Renal pelvis (tissue), 4 donors: ENCODE measurements around the gene PCCA. TPM values are rescaled to one million over a fixed set of nuclear protein-coding genes. Genes with fewer than 3 reads are reported as not detected.

Experiments
- DNase-seq: peaks from one replicate; pipeline ENCODE4 v3.0.0-alpha.2; 2013
- polyA plus RNA-seq, 3 donors: library from polyadenylated mRNA; unstranded; fragments of 120-200 nt; gene quantifications; one replicate each; pipeline ENCODE4 v1.2.1, GENCODE V29; 2013; ENCODE audit not compliant: insufficient read length in 3 of 3

PCCA gene
- polyA plus RNA-seq, 3 donors, result 49.0 to 53.6 (median 51.0) TPM

DNA sequence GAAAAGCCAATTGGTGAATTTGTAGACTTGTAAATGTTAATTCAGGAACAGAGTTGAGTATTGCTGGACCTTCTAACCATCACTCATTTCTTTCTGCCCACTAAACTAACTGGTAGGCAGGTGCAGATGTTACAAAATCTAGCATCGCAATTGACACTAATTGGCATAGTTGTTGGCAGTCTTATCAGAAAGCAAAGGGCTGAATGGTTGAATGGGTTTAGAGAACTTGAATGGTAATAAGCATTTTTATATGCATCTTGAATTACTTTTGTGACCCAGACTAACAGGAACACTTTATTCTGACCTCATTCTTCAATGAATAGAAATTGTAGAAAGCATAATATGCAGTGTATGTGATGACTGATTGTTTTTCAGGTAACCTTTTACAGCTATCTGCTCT, 310.6 kb downstream of the PCCA start:
- no peak for DNase-seq

DNA sequence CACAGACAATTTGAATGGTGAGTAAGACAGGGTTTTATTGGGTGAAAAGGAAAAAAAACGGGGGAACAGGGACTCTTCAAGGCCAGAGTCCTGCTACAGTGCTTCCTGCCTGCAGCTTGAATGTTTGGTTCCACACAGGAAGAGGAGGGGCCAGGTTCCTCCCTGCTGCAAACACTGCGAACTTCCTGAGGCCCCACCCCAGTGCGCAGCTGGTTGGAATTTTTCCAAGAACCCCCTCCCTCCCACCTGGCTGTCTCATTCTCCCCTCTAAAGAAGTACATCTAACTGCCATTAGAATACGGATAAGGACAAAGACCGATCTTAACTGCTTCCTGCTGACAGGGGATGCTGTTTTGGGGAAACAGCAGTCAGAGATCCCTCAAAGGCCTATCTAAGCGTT, 314.8 kb downstream of the PCCA start:
- DNase-seq, result no peak

DNA sequence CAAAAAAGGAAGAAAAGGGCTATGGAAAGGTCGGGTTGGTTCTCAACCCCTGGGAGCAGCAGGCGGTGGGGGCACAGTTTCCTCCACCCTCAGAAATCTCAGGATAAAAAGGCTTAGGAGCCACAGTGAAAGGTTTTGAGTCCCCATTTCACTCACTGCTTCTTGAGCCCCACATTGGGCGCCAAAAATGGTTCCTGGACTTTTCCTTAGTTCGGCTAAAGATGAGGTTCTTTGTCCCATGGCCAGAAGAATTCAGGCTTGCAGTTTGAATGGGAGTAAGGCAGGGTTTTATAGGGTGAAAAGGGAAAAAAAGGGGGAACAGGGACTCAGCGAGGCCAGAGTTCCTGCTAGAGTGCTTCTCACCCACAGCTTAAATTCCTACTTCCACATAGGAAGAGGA, 320.2 kb downstream of the PCCA start:
- no peak for DNase-seq

DNA sequence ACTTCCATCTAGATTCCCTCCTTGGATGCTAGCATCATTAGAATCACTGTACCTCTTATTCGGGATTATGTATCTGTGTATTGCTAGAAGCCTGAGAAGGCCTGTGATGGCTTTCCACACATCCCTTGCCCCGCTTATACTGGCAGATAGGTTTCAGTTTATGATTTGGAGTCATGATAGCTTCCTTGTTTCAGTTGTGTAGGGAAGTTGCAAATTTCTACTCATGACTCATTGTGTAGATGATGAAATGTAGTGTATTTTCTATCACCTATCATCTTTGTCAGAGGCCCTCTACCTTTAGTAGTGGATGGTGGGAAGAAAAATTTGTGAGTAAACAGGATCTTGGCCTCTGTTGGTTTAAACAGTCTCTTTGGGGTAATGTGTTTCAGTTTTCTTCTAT, 334.5 kb downstream of the PCCA start:
- no peak for DNase-seq

DNA sequence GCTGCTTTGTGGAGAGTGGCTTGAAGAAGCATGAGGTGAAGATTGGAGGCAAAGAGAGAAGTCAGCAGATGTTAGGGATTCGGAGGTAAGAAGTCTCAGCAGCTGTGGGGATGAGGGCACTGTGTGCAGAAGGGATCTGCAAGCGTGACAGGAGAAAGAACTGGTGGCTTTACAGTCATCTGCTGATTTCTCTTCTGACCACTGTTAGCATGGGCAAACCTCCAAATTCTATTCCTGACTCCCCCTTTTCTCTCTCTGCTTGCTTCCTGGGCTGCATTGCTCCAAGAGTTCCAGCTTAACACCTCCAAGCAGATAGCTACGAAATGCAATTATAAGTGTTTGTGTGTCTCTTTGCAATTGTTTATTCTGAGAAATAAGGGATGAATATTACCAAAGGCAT, 340.1 kb downstream of the PCCA start:
- DNase-seq, result no peak

DNA sequence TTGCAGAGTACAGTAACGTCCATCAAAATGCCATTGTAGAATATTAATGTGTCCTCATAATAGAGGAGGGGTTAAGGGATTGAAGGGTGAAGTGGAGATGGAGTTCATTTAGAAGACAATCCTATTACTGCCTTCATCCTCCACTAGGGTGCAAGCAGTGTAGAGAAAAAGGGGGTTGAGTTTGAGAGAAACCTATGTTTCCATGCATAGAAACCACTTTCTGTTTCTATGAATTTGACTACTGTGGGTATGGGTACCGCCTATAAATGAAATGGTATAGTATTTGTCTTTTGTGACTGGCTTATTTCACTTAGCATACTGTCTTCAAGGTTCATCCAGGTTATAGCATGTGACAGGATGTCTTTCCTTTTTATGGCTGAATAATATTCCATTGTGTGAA, 343.7 kb downstream of the PCCA start:
- DNase-seq, result no peak

DNA sequence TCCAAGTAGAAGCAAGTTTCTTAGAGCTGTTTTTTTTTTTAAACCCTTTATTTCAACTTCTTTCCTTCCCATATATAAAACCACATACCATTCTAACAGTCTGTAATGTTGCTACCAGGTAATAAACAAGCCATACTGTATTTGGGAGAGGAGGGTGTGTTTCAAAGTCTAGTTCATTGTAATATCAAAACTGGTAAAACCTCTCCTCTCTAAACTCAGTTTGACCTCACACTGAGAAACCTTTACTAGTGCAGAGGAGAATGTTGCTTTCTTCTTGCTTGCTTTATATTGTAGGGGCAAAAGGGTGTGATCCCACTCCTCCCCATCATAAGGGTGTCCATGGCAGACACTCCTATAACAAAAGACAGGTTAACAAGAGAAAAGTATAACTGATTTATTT, 344.6 kb downstream of the PCCA start:
- DNase-seq, result no peak

DNA sequence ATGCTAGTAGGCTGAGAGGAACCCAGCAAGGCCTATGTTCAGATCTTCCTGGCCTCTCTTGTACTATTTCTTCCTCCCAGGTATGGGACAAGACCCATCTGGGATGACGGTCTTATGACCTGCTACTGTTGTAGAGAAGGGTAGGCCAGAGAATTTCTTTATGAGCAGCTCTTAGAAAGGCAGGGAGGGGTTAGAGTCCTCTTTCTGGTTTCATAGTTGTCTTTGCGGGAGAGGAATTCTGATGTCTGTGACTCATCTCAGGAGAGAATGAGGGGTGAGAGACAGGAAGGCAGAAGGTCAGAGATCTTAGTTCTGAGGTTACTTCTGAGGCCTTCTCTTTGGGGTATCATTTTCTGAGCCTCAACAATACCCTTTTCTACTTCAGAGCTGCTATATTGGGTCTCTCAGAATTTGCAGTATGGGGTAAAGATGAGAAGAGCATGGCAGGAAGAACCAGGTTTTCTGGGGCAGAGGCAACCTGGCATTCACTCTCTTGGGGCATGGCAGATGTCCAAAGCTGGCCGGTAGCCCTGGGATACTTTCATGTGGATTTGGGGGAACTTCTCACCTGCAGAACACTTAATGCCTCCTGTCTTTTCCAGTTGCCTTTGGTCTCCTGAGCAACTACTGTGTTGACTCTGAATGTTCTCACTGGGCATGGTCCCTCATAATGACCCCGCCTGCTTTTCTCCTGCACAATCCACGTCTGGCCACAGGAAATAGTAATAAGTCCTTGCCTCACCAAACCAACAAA, 345.3 kb downstream of the PCCA start:
- DNase-seq, result no peak

DNA sequence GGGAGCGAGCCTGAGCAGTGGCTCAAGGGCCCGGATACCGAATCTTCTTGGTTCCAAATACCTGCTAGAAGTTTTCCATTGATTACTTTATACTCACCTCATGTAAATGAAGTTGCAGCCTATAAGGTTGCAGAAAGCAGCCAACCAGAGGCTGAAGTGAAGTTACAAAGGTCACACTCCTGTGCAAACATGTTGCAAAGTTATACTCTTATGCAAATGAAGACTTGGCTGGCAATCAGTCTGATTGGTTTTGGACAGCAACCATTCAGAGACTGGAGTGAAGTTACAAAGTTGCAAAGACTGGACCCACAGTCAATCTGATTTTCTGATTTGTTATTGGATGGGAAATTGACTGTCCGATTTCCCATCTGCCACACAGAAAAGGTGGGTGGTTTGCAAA, 347.2 kb downstream of the PCCA start:
- DNase-seq, result no peak

DNA sequence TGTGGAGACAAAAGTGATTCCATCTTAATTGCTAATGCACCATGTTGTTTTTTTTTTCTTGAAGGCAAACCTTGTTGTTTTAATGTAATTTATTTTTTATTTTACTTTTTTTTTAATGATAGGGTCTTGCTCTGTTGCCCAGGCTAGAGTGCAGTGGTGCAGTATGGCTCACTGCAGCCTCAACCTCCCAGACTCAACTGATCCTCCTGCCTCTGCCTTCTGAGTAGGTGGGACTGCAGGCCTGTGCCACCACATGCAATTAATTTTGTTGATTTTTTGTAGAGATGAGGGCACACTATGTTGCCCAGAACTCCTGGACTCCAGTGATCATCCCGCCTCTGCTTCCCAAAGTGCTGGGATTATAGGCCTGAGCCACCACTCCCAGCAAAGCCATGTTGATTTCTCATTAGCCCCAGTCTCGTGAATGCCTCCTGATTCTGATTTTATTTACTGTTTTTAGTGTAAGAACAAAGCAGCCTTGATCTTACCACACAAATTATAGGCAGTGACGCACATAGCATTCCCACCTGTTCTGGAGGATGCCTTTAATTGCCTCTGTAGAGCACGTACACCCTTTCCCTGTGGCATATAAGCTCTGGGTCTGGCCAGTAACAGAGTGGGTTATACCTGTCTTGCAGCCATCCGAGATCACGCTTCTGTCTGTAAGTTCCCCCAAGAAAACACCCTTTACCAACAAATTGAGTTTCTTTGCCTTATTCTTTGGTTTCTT, 349.3 kb downstream of the PCCA start:
- DNase-seq, result no peak

DNA sequence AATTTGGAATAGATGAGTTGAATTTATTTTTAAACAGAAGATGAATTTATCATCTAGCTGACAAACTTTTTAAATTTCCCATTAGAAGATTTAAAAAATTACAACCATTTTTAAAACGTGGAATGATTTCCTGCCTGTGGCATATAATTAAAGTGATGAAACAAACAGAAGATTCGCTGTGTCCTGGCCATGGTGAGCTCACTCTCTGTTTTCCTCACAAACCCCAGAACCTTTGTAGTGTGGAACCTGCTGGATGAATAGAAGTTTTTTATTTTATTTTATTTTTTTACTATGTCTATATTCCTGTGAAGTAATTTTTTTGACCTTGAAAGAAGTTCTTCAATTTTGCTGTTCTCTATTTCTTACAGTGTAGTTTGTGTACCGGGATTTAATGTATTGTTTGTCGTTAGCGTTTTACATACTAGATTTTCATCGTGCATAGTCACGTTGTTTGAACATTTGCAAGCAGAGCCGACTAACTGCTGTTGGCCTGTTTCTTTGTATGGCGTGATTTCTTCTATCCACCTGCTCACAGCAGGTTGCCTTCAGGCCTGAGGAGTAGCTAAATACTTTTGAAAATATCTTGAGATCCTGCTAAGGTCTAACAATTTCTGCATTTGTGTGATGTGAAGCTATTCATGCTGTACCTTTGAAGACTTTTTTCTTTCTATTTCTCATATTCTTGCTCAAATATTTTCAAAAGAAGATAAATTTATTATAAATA, 350.5 kb downstream of the PCCA start:
- DNase-seq, result no peak

DNA sequence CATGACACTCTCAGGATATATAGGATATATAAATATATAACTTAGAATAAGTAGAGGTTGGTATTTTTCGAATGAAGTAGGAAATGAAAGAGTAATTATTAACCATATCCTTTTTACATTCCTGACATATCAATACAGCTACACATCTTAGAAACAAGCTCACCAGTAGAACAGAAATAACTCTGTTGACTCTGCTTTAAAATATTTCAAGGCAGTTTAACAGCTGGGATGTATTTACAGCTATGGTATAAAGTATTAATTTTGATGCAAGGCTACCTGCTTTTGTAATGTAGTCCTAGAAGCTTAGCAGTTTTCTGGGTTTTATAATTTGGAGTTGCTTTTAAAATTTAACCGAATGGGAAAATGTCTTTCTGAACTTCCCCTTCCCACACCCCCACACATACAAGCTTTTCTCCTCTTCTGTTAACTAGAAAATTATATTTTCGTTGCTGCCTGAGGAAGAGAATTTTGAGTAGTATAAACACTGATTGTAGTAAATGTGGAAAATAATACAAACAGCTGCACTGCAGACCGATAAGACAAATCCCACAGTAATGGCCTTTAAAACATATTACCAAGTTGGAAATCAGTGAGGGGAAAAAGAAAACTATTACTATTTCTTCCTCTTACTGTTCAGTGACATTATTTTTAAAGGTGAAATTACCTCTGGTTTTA, 352.0 kb downstream of the PCCA start:
- DNase-seq, result no peak

DNA sequence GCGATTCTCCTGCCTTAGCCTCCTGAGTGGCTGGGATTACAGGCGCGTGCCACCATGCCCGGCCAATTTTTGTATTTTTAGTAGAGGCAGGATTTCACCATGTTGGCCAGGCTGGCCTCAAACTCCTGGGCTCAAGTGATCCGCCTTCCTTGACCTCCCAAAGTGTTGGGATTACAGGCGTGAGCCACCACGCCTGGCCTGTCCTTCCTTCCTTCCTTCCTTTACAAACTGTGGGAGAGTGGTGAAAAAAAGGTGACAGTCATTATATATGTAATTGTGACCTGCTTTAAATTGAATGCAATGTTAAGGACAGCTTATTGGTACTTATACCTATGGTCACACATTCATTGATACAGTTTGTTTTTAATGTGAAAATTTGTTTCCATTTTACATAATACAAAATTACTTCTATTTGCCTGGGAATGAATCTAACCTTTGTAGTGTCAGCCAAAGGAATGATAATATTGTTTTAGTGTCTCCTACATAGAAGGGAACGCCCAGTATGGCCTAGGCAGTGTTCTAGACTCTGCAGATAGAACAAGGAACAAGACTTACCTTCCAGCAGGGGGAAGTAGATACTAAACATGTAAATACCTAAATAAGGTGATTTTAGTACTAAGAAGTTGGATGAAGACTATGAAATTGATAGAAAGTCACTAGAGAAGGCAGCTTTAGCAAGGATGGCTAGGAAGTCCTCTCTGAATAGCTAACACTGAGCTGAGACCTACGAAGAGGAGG, 353.4 kb downstream of the PCCA start:
- no peak for DNase-seq

DNA sequence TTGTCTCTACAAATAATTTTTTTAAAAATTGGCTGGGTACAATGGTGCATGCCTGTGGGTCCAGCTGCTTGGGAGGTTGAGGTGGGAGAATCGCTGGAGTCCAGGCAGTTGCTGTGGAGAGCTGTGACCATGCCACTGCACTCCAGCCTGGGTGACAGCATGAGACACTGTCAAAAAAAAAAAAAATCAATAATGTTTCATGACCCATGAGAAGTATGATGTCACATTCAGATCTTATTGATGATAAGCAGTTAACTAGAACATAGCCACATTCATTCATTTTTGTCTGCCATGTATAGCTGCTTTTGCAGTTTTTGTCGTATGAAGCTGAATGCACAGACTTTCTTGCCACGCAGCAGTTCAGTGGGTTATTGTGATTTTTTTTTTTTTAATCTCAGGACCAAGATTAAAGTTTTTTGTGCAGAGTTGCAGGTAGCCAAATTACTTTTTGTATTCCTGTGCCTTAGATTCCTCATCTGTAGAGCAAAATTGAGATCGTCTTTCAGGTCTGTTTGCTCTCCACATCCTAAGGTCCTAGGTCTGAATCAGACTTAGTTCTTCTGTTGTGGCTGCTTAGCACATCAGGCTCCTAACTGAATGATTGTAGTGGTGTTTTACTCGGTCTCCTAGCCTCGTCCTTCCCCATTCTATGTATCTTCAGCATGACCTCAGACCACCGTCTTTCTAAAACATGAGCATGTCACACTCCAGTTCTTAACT, 354.5 kb downstream of the PCCA start:
- DNase-seq, result no peak

DNA sequence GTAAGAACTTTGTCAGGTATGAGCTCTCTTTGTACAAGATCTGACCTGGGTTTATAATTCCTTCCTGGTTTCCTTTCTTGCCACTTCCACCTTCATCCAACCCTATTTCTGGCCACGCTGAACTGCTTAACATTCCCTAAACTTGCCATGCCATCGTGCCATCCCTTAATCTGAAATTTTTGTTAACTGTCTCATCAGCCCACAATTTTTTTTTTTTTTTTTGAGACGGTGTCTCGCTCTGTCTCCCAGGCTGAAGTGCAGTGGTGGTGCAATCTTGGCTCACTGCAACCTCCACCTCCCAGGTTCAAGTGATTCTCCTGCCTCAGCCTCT, 355.1 kb downstream of the PCCA start:
- no peak for DNase-seq

DNA sequence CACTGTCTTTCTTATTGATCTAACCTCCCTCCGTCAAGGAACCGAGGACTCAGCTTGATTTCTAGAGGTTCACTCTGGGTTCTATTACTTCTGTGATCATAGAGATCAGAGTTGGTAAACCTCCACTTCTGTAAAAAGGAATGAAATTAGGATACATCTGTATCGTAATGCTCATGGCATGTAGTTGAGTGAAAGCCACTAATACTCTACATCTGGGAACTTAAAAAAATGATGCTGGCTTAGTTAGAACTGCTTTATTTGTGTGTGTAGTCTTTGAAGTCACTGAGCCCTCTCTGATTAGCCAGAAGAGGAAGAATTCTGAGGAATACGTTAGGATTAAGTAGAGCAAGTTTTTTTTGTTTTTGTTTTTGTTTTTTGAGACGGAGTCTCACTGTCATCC, 358.9 kb downstream of the PCCA start:
- DNase-seq, result no peak

DNA sequence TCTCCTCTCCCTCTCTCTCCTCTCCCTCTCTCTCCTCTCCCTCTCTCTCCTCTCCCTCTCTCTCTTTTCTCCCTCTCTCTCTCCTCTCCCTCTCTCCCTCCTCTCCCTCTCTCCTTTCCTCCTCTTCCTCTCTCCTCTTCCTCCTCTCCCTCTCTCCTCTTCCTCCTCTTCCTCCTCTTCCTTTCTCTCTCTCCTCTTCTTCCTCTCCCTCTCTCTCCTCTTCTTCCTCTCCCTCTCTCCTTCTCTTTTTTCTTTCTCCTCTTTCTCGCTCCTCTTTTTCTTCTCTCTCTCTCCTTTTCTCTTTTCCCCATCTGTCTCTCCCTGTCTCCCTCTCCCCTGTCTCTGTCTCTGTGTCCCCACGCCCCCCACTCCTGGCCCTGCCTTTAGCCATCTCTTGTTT, 363.0 kb downstream of the PCCA start:
- DNase-seq, result no peak

DNA sequence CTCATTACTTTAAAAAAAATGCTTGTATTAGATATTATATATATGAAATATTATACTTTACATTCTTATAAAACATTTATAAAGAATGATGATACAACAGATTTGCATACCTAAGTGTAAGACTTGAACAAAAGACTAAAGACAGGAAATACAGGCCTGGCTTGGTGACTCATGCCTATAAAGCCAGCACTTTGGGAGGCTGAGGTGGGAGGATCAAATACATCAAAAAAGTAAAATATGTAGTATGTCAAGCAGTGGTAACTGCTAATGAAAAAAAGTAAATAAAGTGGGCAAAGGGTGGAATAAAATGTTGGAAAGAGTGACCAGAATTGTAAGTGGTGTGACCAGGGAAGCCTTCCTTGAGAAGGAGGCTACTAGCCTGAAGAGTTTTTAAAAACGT, 366.0 kb downstream of the PCCA start:
- no peak for DNase-seq

DNA sequence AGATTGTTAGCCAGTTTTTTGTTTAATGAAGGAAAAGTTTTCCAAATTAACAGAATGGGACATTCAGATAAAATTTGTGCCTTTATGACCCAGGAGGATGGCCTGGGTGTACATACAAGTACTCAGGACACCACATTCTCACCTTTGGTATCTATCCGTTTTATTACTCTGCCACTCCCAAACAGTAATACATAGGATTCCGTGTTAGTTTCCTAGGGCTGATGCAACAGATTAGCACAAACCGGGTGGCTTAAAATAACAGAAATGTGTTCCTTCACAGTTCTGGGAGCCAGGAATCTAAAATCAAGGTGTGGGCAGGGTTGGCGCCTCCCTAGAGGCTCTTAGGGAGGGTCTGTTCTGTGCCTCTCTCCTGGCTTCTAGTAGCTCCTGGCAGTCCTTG, 369.8 kb downstream of the PCCA start:
- DNase-seq, result no peak

DNA sequence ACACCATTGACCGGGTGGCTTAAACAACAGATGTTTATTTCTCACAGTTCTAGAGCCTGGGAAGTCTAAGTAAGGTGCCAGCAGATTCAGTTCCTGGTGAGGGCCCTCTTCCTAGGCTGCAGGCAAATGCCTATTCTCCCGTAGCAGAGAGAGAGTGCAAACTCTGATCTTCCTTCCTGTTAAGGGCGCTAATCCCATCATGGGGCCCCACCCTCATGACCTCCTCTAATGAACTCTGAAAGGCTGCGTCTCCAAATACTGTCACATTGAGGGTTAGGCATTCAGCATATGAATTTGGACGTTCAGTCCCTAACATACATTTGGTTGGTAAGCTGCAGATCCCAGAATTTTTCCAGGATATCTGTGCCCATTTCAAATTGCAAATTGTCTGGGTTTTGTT, 370.9 kb downstream of the PCCA start:
- DNase-seq, result no peak

DNA sequence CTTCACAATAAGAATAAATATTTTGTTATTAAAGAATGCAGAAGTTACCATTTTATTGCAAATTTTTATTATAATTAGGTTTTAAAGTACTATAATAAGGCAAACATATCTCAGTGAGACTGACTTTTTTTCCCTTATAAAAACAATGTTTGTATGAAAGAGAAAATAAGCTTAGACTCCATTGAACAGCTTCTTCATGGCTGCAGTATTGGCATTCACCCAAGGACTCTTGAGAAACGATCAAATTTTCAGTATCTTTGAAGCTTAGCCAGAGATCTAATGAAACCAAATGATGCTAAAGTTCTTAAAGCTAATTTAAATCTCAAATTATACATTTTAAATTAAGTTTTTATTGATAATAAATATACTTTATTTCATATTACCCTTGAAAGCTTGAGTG, 371.4 kb downstream of the PCCA start:
- DNase-seq, result no peak
